OCI-LY1 (cell line): ENCODE results near the gene JPT2.

Experiments used
- CTCF ChIP-seq: fragments of 200-600 bp; sonication (generic), shearing (Covaris generic); IDR thresholded peaks from 2 replicates; pipeline ENCODE4 v1.5.1; 2017; ENCODE audit warnings: mild to moderate bottlenecking, antibody characterized with exemption, low read length, moderate library complexity, mixed read lengths
- EZH2 ChIP-seq: fragments of 200-600 bp; sonication (generic), shearing (Covaris generic); IDR thresholded peaks from 2 replicates; pipeline ENCODE4 v1.8.0; 2017; ENCODE audit warnings: borderline replicate concordance, mixed run types, mild to moderate bottlenecking, antibody characterized with exemption, low read length, moderate library complexity, mixed read lengths

GRCh38 chr16:1637526-1637925 is 40.6 kb upstream of the JPT2 start:
- TF ChIP-seq CTCF (no peak), EZH2 (no peak)
